ENCODE data around the gene CCL13. TPM values are rescaled to one million over a fixed set of nuclear protein-coding genes. Genes with fewer than 3 reads are reported as not detected.
A peak's percentile ranks its signal among the peaks of the same experiment; 100 is the strongest.

The CCL13 gene
- total and polyA plus RNA-seq, 12 donors: 0.39 to 64.0 (median 1.4) TPM; not detected in 1

- no peak overlapping the region for H3K27ac ChIP-seq
- H3K27me3 ChIP-seq: no peaks in the 10 kb centered on the region
- ATAC-seq (no peak), DNase-seq (no peak)
- H3K9me3 ChIP-seq: peaks cover 0 to 16% (median 0%) of the 10 kb centered on the region in 11 donors
- no peaks in the 10 kb centered on the region for H3K36me3 ChIP-seq
- intact Hi-C loops (cut with DNase I): no loop called here
- H3K4me3 ChIP-seq: no peak overlapping the region
- no peak for TF ChIP-seq CTCF (IDR thresholded peaks at IDR 0.05)
- peaks cover 0 to 18% (median 0%) of the 10 kb centered on the region in 9 donors for H3K4me1 ChIP-seq
These were observed 4.1 kb upstream of the CCL13 start for GRCh38 chr17:34352191-34352590.

- Histone ChIP-seq H3K36me3 (no peaks in the 10 kb centered on the region), H3K4me3 (no peak overlapping the region), H3K27me3 (peaks cover 0 to 1% (median 0%) of the 10 kb centered on the region in 7 donors), H3K4me1 (peaks cover 0 to 18% (median 0%) of the 10 kb centered on the region in 9 donors), H3K9me3 (peaks cover 0 to 16% (median 0%) of the 10 kb centered on the region in 11 donors), H3K27ac (peak overlapping the region in 1 of 10 donors; percentile 48)
- intact Hi-C loops (cut with DNase I): loop anchor here in 3 of 10 donors (5.0 kb wide), 3 partner anchors 42 to 582 kb away; no protein-coding TSS in a partner anchor
- DNase-seq: no peak
- no peak for ATAC-seq
- TF ChIP-seq CTCF (IDR thresholded peaks at IDR 0.05): no peak
These were observed 1.6 kb upstream of the CCL13 start for GRCh38 chr17:34354637-34355036.

GRCh38 chr17:34357398-34357797 is 1.1 kb downstream of the CCL13 start:
- intact Hi-C loops (cut with DNase I): loop anchor here in 3 of 10 donors (5.0 kb wide), 3 partner anchors 45 to 585 kb away; no protein-coding TSS in a partner anchor
- ATAC-seq (no peak), DNase-seq (no peak)
- no peak overlapping the region for H3K27ac ChIP-seq
- peaks cover 0 to 16% (median 0%) of the 10 kb centered on the region in 11 donors for H3K9me3 ChIP-seq
- H3K4me3 ChIP-seq: peak overlapping the region in 1 of 10 donors; percentile 12
- H3K36me3 ChIP-seq: no peaks in the 10 kb centered on the region
- 61 to 68% methylated on average over 2 of the region's 2 CpGs for WGBS, 2 donors
- no peak for TF ChIP-seq CTCF (IDR thresholded peaks at IDR 0.05)
- H3K4me1 ChIP-seq: peaks cover 0 to 28% (median 6%) of the 10 kb centered on the region in 9 donors
- H3K27me3 ChIP-seq: peaks cover 0 to 5% (median 0%) of the 10 kb centered on the region in 7 donors

- DNase-seq (no peak), ATAC-seq (no peak)
- Histone ChIP-seq H3K9me3 (peaks cover 0 to 8% (median 0%) of the 10 kb centered on the region in 11 donors), H3K27me3 (peaks cover 0 to 13% (median 0%) of the 10 kb centered on the region in 7 donors), H3K4me1 (peaks cover 0 to 28% (median 6%) of the 10 kb centered on the region in 9 donors), H3K27ac (no peak overlapping the region), H3K4me3 (no peak overlapping the region), H3K36me3 (no peaks in the 10 kb centered on the region)
- intact Hi-C loops (cut with DNase I): loop anchor here in 3 of 10 donors (5.0 kb wide), 3 partner anchors 46 to 586 kb away; no protein-coding TSS in a partner anchor
- TF ChIP-seq CTCF (IDR thresholded peaks at IDR 0.05): no peak
- 97 to 98% methylated on average over 3 of the region's 3 CpGs for WGBS, 2 donors
These were observed 2.4 kb downstream of the CCL13 start for GRCh38 chr17:34358631-34359030.

Measured in heart right ventricle (tissue), 16 donors.